Measurements from ENCODE around the gene ODAD2. TPM values are rescaled to one million over a fixed set of nuclear protein-coding genes. Genes with fewer than 3 reads are reported as not detected.

The ODAD2 gene, protein sequence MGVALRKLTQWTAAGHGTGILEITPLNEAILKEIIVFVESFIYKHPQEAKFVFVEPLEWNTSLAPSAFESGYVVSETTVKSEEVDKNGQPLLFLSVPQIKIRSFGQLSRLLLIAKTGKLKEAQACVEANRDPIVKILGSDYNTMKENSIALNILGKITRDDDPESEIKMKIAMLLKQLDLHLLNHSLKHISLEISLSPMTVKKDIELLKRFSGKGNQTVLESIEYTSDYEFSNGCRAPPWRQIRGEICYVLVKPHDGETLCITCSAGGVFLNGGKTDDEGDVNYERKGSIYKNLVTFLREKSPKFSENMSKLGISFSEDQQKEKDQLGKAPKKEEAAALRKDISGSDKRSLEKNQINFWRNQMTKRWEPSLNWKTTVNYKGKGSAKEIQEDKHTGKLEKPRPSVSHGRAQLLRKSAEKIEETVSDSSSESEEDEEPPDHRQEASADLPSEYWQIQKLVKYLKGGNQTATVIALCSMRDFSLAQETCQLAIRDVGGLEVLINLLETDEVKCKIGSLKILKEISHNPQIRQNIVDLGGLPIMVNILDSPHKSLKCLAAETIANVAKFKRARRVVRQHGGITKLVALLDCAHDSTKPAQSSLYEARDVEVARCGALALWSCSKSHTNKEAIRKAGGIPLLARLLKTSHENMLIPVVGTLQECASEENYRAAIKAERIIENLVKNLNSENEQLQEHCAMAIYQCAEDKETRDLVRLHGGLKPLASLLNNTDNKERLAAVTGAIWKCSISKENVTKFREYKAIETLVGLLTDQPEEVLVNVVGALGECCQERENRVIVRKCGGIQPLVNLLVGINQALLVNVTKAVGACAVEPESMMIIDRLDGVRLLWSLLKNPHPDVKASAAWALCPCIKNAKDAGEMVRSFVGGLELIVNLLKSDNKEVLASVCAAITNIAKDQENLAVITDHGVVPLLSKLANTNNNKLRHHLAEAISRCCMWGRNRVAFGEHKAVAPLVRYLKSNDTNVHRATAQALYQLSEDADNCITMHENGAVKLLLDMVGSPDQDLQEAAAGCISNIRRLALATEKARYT
- total RNA-seq (2014; rRNA removed; shearing (Covaris generic)), result 6.8 and 9.8 TPM in 2 replicates

DNA sequence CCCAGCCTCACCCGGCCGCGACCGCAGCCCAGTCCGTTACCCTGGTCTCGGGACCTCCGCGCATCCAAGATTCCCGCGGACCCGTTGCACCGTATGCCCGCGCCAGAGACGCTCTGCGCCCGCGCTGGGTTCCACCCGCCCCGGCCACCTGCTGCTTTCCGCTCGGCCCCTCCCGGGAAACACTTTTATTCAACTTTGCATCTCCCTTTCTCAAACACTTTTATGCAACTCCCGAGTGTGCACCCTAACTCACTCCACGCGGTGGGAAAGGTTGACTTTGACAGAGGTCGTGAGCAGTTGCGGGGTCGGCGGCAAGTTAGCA, at the start of gene ODAD2:
Gene ODAD2, minus strand, starts transcription at position 126 of the 322 bp plus-strand sequence. CDS start 3,937 bp downstream, outside the sequence.
- peak in 1 of 2 experiments; percentile 71 for DNase-seq
- peak within 1 kb of the TSS; percentile 91 for H3K4me3 ChIP-seq
- no peaks in the 10 kb centered on the region for H3K36me3 ChIP-seq
- peak within 1 kb of the TSS; percentile 86 for H3K27ac ChIP-seq
- 0 out of 2 replicates have a peak, but pooled peaks cover 3% of the 10 kb centered on the region for H3K9me3 ChIP-seq (replicated peaks)
- no peaks in the 10 kb centered on the region for H3K27me3 ChIP-seq
- peaks cover 20% of the 10 kb centered on the region for H3K4me1 ChIP-seq

- Histone ChIP-seq H3K27me3 (no peaks in the 10 kb centered on the region), H3K9me3 (replicated peaks) (0 out of 2 replicates have a peak, but pooled peaks cover 5% of the 10 kb centered on the region), H3K4me3 (peak overlapping the region; percentile 7), H3K4me1 (peaks cover 31% of the 10 kb centered on the region), H3K36me3 (no peaks in the 10 kb centered on the region), H3K27ac (peak overlapping the region; percentile 78)
- DNase-seq, result peak in 1 of 2 experiments; percentile 76
Observed at GRCh38 chr10:28047061-28047460, 48.2 kb upstream of the ODAD2 start.

DNA sequence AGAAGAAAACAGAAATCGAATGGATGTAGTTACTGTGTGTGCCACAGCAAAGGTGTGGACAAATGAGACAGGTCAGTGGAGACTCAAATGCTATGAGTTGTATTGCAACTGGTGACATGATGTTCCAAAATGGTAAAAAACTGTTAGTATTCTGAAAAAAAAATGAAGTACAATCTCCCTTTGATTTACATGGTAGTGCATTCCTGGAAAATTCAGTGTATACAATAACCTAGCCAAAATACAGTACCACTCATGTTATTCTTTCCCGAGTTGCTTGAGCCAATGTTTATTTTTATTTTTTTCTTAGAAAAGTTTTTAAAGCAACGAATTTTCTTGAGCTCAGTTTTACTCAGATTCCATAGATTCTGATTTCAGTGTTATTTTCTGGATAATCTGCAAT, 47.7 kb upstream of the ODAD2 start:
- DNase-seq, result peak in 1 of 2 experiments; percentile 24
- Histone ChIP-seq H3K27me3 (no peaks in the 10 kb centered on the region), H3K27ac (peak overlapping the region; percentile 78)

DNA sequence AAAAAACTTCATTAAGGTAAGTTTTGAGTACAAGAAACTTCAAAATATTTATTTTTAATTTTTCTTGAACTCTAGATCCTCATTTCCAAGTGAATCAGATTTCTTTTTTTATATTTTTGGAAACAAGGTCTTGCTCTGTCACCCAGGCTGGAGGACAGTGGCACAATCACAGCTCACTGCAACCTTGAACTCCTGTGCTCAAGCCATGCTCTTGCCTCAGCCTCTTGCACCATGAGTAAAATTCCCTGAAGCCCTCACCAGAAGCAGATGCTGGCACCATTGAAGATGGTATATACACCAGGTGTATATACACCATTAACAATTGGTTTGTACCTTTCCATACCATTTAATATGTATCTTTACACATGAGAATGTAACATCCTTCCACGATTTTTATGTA, 45.1 kb upstream of the ODAD2 start:
- Histone ChIP-seq H3K27ac (no peak overlapping the region), H3K4me3 (no peak overlapping the region), H3K4me1 (peaks cover 24% of the 10 kb centered on the region), H3K9me3 (replicated peaks) (no peaks in the 10 kb centered on the region), H3K27me3 (no peaks in the 10 kb centered on the region), H3K36me3 (no peaks in the 10 kb centered on the region)
- no peak for DNase-seq

More for the DNA sequence above, 47.7 kb upstream of the ODAD2 start:
- H3K4me1 ChIP-seq, result peaks cover 31% of the 10 kb centered on the region
- peak overlapping the region; percentile 7; the same call in 1 of the 2 replicates for H3K4me3 ChIP-seq
- no peaks in the 10 kb centered on the region for H3K36me3 ChIP-seq
- H3K9me3 ChIP-seq (replicated peaks), result 0 out of 2 replicates have a peak, but pooled peaks cover 5% of the 10 kb centered on the region

DNA sequence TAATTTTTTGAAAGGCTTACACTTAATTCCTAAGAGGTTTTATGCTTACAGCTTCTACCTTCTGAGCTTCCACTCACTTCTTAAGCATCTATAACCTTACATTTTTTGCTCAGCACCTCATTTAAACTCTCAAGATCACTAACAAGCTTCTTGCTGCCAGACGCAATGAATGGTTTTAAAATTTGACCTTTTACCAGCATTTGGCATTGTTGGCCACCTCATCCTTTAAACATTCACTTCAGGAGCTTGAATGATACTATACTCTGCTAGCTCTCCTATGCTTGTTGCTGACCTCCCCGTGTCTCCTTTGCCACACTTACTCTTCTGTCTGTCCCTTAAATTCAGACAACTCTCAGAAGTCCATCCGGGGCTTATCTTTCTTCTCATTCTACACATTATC, 37.7 kb upstream of the ODAD2 start:
- H3K9me3 ChIP-seq (replicated peaks), result no peaks in the 10 kb centered on the region
- no peak for DNase-seq
- no peaks in the 10 kb centered on the region for H3K27me3 ChIP-seq
- no peaks in the 10 kb centered on the region for H3K36me3 ChIP-seq
- no peaks in the 10 kb centered on the region for H3K4me1 ChIP-seq
- no peak overlapping the region for H3K27ac ChIP-seq
- no peak overlapping the region for H3K4me3 ChIP-seq

DNA sequence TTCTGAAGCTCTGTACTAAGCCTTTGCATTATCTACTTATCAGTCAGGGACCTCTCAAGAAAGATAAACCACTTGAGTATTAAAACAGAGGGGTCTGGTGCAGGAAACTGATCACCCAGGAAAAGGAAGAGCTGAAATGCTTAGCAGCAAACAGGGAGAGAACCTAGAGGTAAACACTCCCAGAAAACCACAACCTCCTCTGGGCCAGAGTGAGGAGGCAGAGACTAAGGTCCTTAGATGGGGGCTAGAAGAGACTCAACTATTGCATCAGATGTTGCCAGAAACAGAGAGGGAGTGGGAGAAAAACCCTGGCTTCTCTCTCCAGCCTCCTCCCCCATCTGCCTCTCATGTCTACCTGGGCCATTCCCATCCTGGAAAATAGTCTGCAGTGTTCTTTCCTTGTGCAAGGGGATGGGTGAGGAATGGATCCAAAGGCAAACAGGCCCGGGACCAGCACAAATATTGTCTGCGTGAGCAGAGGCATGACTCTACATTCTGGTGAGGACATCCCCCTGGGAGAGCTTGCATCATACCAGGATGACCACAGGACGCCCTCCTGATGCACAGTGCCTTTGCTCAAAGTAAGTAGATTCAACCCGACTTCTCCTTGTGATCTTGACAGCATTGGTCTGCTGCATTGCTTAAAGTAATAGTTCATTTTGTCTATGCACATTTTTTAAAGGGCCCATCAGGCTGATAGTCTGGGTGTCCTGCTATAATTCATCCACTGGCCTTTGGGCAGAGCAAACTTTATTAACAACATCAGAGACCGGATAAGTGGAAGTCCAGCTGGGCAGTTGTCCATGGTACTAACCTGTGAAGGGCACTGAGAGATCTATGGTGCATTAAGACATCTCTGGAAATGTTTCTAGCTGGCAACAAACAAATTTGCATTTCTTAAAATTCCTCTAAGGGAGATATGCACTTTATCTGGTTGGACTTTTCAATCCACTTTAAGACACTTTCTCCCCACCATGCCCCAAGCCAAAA, 22.4 kb upstream of the ODAD2 start:
- H3K4me3 ChIP-seq, result no peak overlapping the region
- no peak overlapping the region for H3K27ac ChIP-seq
- H3K9me3 ChIP-seq (replicated peaks), result no peaks in the 10 kb centered on the region
- DNase-seq, result no peak
- H3K36me3 ChIP-seq, result no peaks in the 10 kb centered on the region
- no peaks in the 10 kb centered on the region for H3K4me1 ChIP-seq
- no peaks in the 10 kb centered on the region for H3K27me3 ChIP-seq

- no peaks in the 10 kb centered on the region for H3K27me3 ChIP-seq
- no peaks in the 10 kb centered on the region for H3K9me3 ChIP-seq (replicated peaks)
- no peak overlapping the region for H3K4me3 ChIP-seq
- H3K27ac ChIP-seq, result no peak overlapping the region
- no peak for DNase-seq
- H3K4me1 ChIP-seq, result no peaks in the 10 kb centered on the region
- no peaks in the 10 kb centered on the region for H3K36me3 ChIP-seq
Observed at GRCh38 chr10:28020080-28020860, 21.4 kb upstream of the ODAD2 start.

DNA sequence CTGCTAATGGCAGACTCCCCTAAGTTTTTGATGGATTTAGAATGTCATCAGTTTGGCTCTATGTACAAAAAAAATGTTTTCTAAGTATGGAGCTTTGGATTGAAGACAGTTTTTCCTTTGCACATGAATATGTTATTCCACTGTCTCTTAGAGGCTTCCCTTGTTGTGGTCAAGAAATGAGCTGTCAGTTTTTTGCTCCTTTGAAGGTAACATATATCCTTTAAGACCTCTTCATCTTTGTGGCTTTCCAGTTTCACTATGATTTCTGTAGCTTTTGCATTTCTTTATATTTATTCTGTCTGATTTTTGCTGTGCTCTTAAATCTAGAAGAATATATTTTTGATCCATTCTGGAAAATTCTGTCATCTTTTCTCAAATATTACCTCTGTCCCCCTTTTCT, 15.8 kb upstream of the ODAD2 start:
- Histone ChIP-seq H3K9me3 (replicated peaks) (no peaks in the 10 kb centered on the region), H3K4me3 (no peak overlapping the region), H3K27ac (no peak overlapping the region), H3K36me3 (no peaks in the 10 kb centered on the region), H3K27me3 (no peaks in the 10 kb centered on the region), H3K4me1 (0 out of 2 replicates have a peak, but pooled peaks cover 2% of the 10 kb centered on the region)
- no peak for DNase-seq

- Histone ChIP-seq H3K27me3 (no peaks in the 10 kb centered on the region), H3K9me3 (replicated peaks) (no peaks in the 10 kb centered on the region), H3K4me1 (0 out of 2 replicates have a peak, but pooled peaks cover 2% of the 10 kb centered on the region), H3K4me3 (no peak overlapping the region), H3K27ac (no peak overlapping the region), H3K36me3 (no peaks in the 10 kb centered on the region)
- no peak for DNase-seq
Observed at GRCh38 chr10:28012990-28013515, 14.2 kb upstream of the ODAD2 start.

- no peak for DNase-seq
- Histone ChIP-seq H3K27ac (no peak overlapping the region), H3K9me3 (replicated peaks) (no peaks in the 10 kb centered on the region), H3K36me3 (no peaks in the 10 kb centered on the region), H3K4me3 (no peak overlapping the region), H3K4me1 (0 out of 2 replicates have a peak, but pooled peaks cover 2% of the 10 kb centered on the region), H3K27me3 (no peaks in the 10 kb centered on the region)
Observed at GRCh38 chr10:28010821-28011220, 11.9 kb upstream of the ODAD2 start.

DNA sequence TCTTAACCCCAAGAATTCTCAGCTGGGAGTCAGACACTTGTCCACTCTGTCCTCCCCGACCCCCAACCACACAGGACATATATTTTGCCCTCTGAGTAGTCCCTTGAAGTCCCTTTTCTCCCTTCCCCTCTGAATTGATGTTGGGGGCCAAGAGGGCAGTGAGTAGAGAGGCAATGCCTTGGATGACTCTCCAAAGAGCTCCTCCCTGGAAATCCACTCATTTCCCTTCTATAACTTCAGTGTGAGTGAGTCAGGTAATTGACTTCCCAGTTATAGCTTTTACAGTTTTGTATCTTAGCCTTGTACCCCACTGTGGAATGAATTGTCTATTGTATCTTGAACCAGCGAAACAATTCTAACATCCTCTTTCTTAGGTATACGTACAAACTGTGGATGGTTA, 9.2 kb upstream of the ODAD2 start:
- no peak for DNase-seq
- Histone ChIP-seq H3K4me3 (no peak overlapping the region), H3K4me1 (0 out of 2 replicates have a peak, but pooled peaks cover 2% of the 10 kb centered on the region), H3K27ac (no peak overlapping the region), H3K27me3 (no peaks in the 10 kb centered on the region), H3K36me3 (no peaks in the 10 kb centered on the region), H3K9me3 (replicated peaks) (0 out of 2 replicates have a peak, but pooled peaks cover under 1% of the 10 kb centered on the region)

- Histone ChIP-seq H3K27me3 (no peaks in the 10 kb centered on the region), H3K4me1 (peaks cover 11% of the 10 kb centered on the region), H3K9me3 (replicated peaks) (0 out of 2 replicates have a peak, but pooled peaks cover 3% of the 10 kb centered on the region), H3K27ac (no peak overlapping the region), H3K4me3 (no peak overlapping the region), H3K36me3 (no peaks in the 10 kb centered on the region)
- DNase-seq, result no peak
Observed at GRCh38 chr10:28001353-28001752, 2.5 kb upstream of the ODAD2 start.

Data from SJCRH30 (cell line).